ENCODE data around the gene ANO9. TPM values are rescaled to one million over a fixed set of nuclear protein-coding genes. Genes with fewer than 3 reads are reported as not detected.

Gene ANO9
- total RNA-seq, 1 donor from 2014 or later, result 21.6 TPM

- intact Hi-C loops (cut with DNase I), result no loop called here
- no peak for TF ChIP-seq CTCF (IDR thresholded peaks at IDR 0.05)
- peaks cover 11% of the 10 kb centered on the region for H3K27me3 ChIP-seq (ENCODE audit: low read depth)
- no peaks in the 10 kb centered on the region for H3K9me3 ChIP-seq
- no peak for ATAC-seq
- peak; percentile 49 for DNase-seq
- no peaks in the 10 kb centered on the region for H3K36me3 ChIP-seq
- no peak overlapping the region for H3K27ac ChIP-seq
- H3K4me1 ChIP-seq, result peaks cover 42% of the 10 kb centered on the region
- H3K4me3 ChIP-seq, result no peak overlapping the region
Observed at GRCh38 chr11:445765-446588, 4.2 kb upstream of the ANO9 start.

DNA sequence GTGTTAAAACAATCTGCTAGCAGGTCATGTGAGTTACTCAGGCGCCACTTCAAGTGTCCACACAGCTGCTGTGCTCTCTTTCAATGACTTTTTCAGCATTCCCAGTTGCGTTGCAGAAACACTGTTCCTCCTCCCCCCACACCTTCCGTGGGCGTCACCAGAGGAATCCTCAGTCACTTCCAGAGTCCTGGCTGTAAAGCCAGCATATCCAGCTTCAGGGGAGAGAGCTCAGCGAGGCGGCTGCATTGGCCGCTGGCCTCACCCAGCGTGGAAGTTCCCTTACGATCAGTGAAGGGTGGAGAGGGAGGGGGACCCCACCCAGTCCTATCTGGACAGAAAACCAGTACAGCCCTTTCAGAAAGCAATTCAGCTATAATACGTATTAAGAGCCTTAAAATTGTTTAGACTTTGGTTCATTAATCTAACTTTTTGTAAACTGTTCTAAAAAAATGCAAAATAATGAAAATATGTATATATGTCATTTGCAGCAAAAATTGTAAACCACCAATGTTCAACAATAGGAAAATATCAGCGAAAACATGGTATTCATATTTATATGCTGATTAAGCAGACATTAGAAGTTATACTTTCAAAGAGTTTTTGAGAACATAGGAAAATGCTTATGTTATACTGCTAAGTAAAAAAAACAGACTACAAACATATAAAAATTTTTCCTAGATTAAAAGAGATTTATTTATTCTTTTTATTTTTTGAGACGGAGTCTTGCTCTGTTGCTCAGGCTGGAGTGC lies 2.8 kb upstream of the ANO9 start:
- H3K27ac ChIP-seq, result no peak overlapping the region
- DNase-seq (peak; percentile 72), ATAC-seq (peak; percentile 5 to 31)
- H3K36me3 ChIP-seq, result no peaks in the 10 kb centered on the region
- no peaks in the 10 kb centered on the region for H3K9me3 ChIP-seq
- intact Hi-C loops (cut with DNase I), result no loop called here
- no peak for TF ChIP-seq CTCF (IDR thresholded peaks at IDR 0.05)
- peak overlapping the region; percentile 1 for H3K4me3 ChIP-seq
- peaks cover 48% of the 10 kb centered on the region for H3K4me1 ChIP-seq
- H3K27me3 ChIP-seq (ENCODE audit: low read depth), result peaks cover 16% of the 10 kb centered on the region

DNA sequence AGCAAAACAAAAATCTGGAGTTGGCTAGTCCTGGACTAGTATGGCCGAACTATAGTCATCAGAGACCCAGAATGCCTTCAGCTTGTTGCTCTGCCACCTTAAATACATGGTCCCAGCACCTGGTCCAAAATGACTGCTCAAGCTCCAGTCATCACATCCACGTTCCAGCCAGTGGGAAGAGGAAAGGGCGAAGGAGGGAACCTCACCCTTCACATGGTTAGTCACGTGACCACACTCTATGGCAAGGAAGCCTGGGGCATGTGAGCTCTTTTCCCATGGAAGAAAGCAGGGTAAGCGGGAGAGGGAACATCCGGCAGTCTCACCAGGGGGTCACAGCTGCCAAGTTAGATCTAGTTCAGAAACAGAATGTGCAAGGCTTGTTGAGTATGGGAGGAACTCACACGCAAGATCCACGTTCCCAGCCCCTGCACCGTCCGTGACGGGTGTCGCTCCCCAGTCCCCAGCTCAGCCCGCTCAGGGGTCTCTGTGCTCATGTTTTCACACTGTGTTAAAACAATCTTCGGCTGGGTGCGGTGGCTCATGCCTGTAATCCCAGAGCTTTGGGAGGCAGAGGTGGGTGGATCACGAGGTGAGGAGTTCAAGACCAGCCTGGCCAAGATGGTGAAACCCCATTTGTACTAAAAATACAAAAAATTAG lies 1.9 kb upstream of the ANO9 start:
- H3K27ac ChIP-seq, result no peak overlapping the region
- H3K4me1 ChIP-seq, result peaks cover 39% of the 10 kb centered on the region
- TF ChIP-seq CTCF (IDR thresholded peaks at IDR 0.05), result no peak
- no peak overlapping the region for H3K4me3 ChIP-seq
- no peaks in the 10 kb centered on the region for H3K36me3 ChIP-seq
- no peaks in the 10 kb centered on the region for H3K9me3 ChIP-seq
- DNase-seq (peak; percentile 39), ATAC-seq (no peak)
- peaks cover 16% of the 10 kb centered on the region for H3K27me3 ChIP-seq (ENCODE audit: low read depth)
- intact Hi-C loops (cut with DNase I), result no loop called here

DNA sequence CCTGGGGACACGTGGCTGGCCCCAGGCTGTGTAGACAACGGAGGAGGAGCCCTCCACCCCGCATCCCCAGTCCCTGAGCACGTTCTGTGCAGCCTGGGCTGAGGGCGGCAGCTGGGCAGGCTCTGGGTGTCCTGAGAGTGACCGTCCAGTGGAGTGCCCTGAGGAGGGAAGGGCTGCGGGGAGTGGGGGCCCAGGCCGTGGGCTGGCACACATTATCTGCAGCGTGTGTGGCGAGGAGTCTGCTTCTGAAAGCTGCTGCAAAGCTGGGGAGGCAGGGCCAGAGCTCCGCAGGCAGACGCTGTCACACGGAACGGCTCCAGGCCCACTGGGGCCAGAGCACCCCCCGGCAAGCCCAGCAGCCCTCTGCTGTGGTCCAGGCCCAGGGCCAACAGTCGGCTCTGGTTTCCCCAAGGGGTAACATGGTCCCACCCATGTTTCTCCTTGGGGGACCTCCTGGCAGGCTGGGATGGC lies 835 bp upstream of the ANO9 start:
- peak in 1 of 2 donors; percentile 5 for ATAC-seq
- no peaks in the 10 kb centered on the region for H3K36me3 ChIP-seq
- no peak overlapping the region for H3K4me3 ChIP-seq
- peaks cover 16% of the 10 kb centered on the region for H3K27me3 ChIP-seq (ENCODE audit: low read depth)
- TF ChIP-seq CTCF (IDR thresholded peaks at IDR 0.05), result no peak
- peak; percentile 43 for DNase-seq
- H3K4me1 ChIP-seq, result peaks cover 34% of the 10 kb centered on the region
- H3K9me3 ChIP-seq, result no peaks in the 10 kb centered on the region
- intact Hi-C loops (cut with DNase I), result no loop called here
- no peak overlapping the region for H3K27ac ChIP-seq

DNA sequence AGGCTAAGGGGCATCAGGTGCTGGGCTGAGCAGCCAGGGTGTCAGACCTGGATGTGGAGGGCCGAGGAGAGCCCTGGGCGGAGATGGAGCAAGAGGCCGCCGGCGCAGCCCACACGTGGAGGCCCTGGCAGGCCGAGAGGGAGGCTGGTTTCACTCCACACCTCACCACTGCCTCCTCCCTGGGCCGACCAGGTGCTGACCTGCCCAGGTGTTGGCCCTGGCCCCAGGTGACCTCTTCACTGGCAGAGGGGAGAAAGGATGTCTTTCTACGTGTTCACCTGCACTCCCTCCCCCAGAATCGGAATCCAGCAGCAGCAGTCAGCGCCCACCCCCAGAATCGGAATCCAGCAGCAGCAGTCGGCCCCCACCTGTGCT lies 781 bp downstream of the ANO9 start:
- Histone ChIP-seq H3K36me3 (no peaks in the 10 kb centered on the region), H3K4me3 (peak overlapping the region; percentile 52), H3K27me3 (ENCODE audit: low read depth) (peaks cover 16% of the 10 kb centered on the region), H3K27ac (no peak overlapping the region), H3K9me3 (no peaks in the 10 kb centered on the region), H3K4me1 (peaks cover 34% of the 10 kb centered on the region)
- intact Hi-C loops (cut with DNase I), result no loop called here
- DNase-seq (peak; percentile 45), ATAC-seq (peak; percentile 8 to 18)
- TF ChIP-seq CTCF (IDR thresholded peaks at IDR 0.05), result no peak
